ENCODE data around the gene GRXCR2. TPM values are rescaled to one million over a fixed set of nuclear protein-coding genes. Genes with fewer than 3 reads are reported as not detected.
"Not testable (repeated sequence)": the region's sequence is repeated elsewhere in the genome, so short reads cannot be mapped to it uniquely, and the experiment has no call there.

Gene GRXCR2
- total RNA-seq (2014; rRNA removed; shearing (Covaris generic)), result not detected in 2 replicates
- not detected in 2 replicates for polyA plus RNA-seq (2015; cell fraction: cytosol; rRNA removed)
- not detected in 2 replicates for polyA plus RNA-seq (2015; cell fraction: nucleus; rRNA removed)

- DNase-seq (ENCODE audit: low read depth), result no peak
Measured at GRCh38 chr5:145872914-145873313, at the start of gene GRXCR2. GRXCR2 (minus strand) TSS chr5:145873014; CDS start chr5:145872968, 46 bp downstream.

- no peak for DNase-seq (ENCODE audit: low read depth)
Measured at GRCh38 chr5:145922059-145922458, 49.2 kb upstream of the GRXCR2 start.

- DNase-seq (ENCODE audit: low read depth), result peak; percentile 64
Measured at GRCh38 chr5:145921211-145921610, 48.4 kb upstream of the GRXCR2 start.

- no peak for DNase-seq (ENCODE audit: low read depth)
Measured at GRCh38 chr5:145920542-145921210, 47.9 kb upstream of the GRXCR2 start.

- DNase-seq (ENCODE audit: low read depth), result no peak
Measured at GRCh38 chr5:145919413-145919812, 46.6 kb upstream of the GRXCR2 start.

- no peak for DNase-seq (ENCODE audit: low read depth)
Measured at GRCh38 chr5:145918397-145918796, 45.6 kb upstream of the GRXCR2 start.

GRCh38 chr5:145917288-145917687, 44.5 kb upstream of the GRXCR2 start:
- DNase-seq (ENCODE audit: low read depth), result no peak

- no peak for DNase-seq (ENCODE audit: low read depth)
Measured at GRCh38 chr5:145915970-145916638, 43.3 kb upstream of the GRXCR2 start.

GRCh38 chr5:145913701-145914100, 40.9 kb upstream of the GRXCR2 start:
- DNase-seq (ENCODE audit: low read depth), result no peak

- no peak for DNase-seq (ENCODE audit: low read depth)
Measured at GRCh38 chr5:145912594-145912993, 39.8 kb upstream of the GRXCR2 start.

- DNase-seq (ENCODE audit: low read depth), result no peak
Measured at GRCh38 chr5:145912019-145912418, 39.2 kb upstream of the GRXCR2 start.

GRCh38 chr5:145911164-145911563, 38.4 kb upstream of the GRXCR2 start:
- no peak for DNase-seq (ENCODE audit: low read depth)

- DNase-seq (ENCODE audit: low read depth), result peak; percentile 15
Measured at GRCh38 chr5:145908206-145908960, 35.6 kb upstream of the GRXCR2 start.

GRCh38 chr5:145906401-145906800, 33.6 kb upstream of the GRXCR2 start:
- DNase-seq (ENCODE audit: low read depth), result no peak

- no peak for DNase-seq (ENCODE audit: low read depth)
Measured at GRCh38 chr5:145904743-145905142, 31.9 kb upstream of the GRXCR2 start.

GRCh38 chr5:145903867-145904266, 31.1 kb upstream of the GRXCR2 start:
- DNase-seq (ENCODE audit: low read depth), result no peak

GRCh38 chr5:145903113-145903512, 30.3 kb upstream of the GRXCR2 start:
- DNase-seq (ENCODE audit: low read depth), result peak; percentile 11

GRCh38 chr5:145902421-145902820, 29.6 kb upstream of the GRXCR2 start:
- DNase-seq (ENCODE audit: low read depth), result no peak

- DNase-seq (ENCODE audit: low read depth), result no peak
Measured at GRCh38 chr5:145898171-145898570, 25.4 kb upstream of the GRXCR2 start.

GRCh38 chr5:145891378-145891777, 18.6 kb upstream of the GRXCR2 start:
- not testable (repeated sequence) for DNase-seq (ENCODE audit: low read depth)

GRCh38 chr5:145889611-145890010, 16.8 kb upstream of the GRXCR2 start:
- no peak for DNase-seq (ENCODE audit: low read depth)

- peak; percentile 65 for DNase-seq (ENCODE audit: low read depth)
Measured at GRCh38 chr5:145887976-145888574, 15.3 kb upstream of the GRXCR2 start.
